ENCODE data around the gene ORC2. TPM values are rescaled to one million over a fixed set of nuclear protein-coding genes. Genes with fewer than 3 reads are reported as not detected.

The ORC2 gene
- polyA plus RNA-seq, 3 donors = 3.1 to 5.4 (median 3.9) TPM

- intact Hi-C loops (cut with micrococcal nuclease) = no loop called here
- no peaks in the 10 kb centered on the region for H3K9me3 ChIP-seq (replicated peaks in 1 of 2; ENCODE audit: control insufficient read depth in 1 of 2, insufficient read depth in 1 of 2, low read length in 2 of 2)
- peaks cover 70% of the 10 kb centered on the region in 2 donors for H3K36me3 Mint-ChIP-seq
- DNase-seq = no peak
- no peaks in the 10 kb centered on the region for H3K27me3 Mint-ChIP-seq (ENCODE audit: low read depth in 3 of 3)
- H3K79me2 ChIP-seq (ENCODE audit: insufficient read depth, low read length) = no peaks in the 10 kb centered on the region
- H3K4me3 ChIP-seq (replicated peaks in 1 of 3; ENCODE audit: low read depth in 2 of 3, low read length in 3 of 3) = no peak overlapping the region
- no peaks in the 10 kb centered on the region for H3K27me3 ChIP-seq (ENCODE audit: control insufficient read depth in 2 of 2, insufficient read depth in 2 of 2, low read length in 2 of 2)
- no peaks in the 10 kb centered on the region for H3K4me1 ChIP-seq (ENCODE audit: control insufficient read depth in 1 of 2, insufficient read depth in 2 of 2, low read length in 2 of 2)
- no peak overlapping the region for H3K27ac ChIP-seq (ENCODE audit: low read depth in 1 of 2, low read length in 2 of 2)
- H3K9me3 Mint-ChIP-seq = no peaks in the 10 kb centered on the region
- no peaks in the 10 kb centered on the region for H4K20me1 ChIP-seq (ENCODE audit: insufficient read depth, low read length)
- TF ChIP-seq CTCF (IDR thresholded peaks at IDR 0.05) = no peak
- H3K36me3 ChIP-seq (replicated peaks in 1 of 2; ENCODE audit: control insufficient read depth in 1 of 2, insufficient read depth in 2 of 2, low read length in 2 of 2) = peaks cover 74 to 90% of the 10 kb centered on the region in 2 donors
- no peak overlapping the region for H3K4me3 Mint-ChIP-seq
- no peak overlapping the region for H3K27ac Mint-ChIP-seq
- no peak overlapping the region for H3K4me2 ChIP-seq (replicated peaks; ENCODE audit: extremely low read depth, low read length, poor library complexity, severe bottlenecking)
- H3K4me1 Mint-ChIP-seq = no peaks in the 10 kb centered on the region
- H2AFZ ChIP-seq (ENCODE audit: insufficient read depth, low read depth, low read length, poor library complexity, severe bottlenecking) = no peak overlapping the region
- H3K9ac ChIP-seq (ENCODE audit: insufficient read depth, low read length, poor library complexity, severe bottlenecking) = no peak overlapping the region
These were observed 86.0 kb downstream of the ORC2 start for GRCh38 chr2:200877443-200877842.

GRCh38 chr2:200873560-200873959 lies 89.9 kb downstream of the ORC2 start:
- Histone ChIP-seq H3K27me3 (ENCODE audit: control insufficient read depth in 2 of 2, insufficient read depth in 2 of 2, low read length in 2 of 2) (no peaks in the 10 kb centered on the region), H3K4me3 (replicated peaks in 1 of 3; ENCODE audit: low read depth in 2 of 3, low read length in 3 of 3) (no peak overlapping the region), H3K79me2 (ENCODE audit: insufficient read depth, low read length) (no peaks in the 10 kb centered on the region), H3K36me3 (replicated peaks in 1 of 2; ENCODE audit: control insufficient read depth in 1 of 2, insufficient read depth in 2 of 2, low read length in 2 of 2) (peaks cover 48 to 63% of the 10 kb centered on the region in 2 donors), H3K9ac (ENCODE audit: insufficient read depth, low read length, poor library complexity, severe bottlenecking) (no peak overlapping the region), H3K27ac (ENCODE audit: low read depth in 1 of 2, low read length in 2 of 2) (no peak overlapping the region), H3K9me3 (replicated peaks in 1 of 2; ENCODE audit: control insufficient read depth in 1 of 2, insufficient read depth in 1 of 2, low read length in 2 of 2) (no peaks in the 10 kb centered on the region), H4K20me1 (ENCODE audit: insufficient read depth, low read length) (no peaks in the 10 kb centered on the region), H3K4me1 (ENCODE audit: control insufficient read depth in 1 of 2, insufficient read depth in 2 of 2, low read length in 2 of 2) (no peaks in the 10 kb centered on the region), H3K4me2 (replicated peaks; ENCODE audit: extremely low read depth, low read length, poor library complexity, severe bottlenecking) (no peak overlapping the region), H2AFZ (ENCODE audit: insufficient read depth, low read depth, low read length, poor library complexity, severe bottlenecking) (no peak overlapping the region)
- DNase-seq = no peak
- no peak for TF ChIP-seq CTCF (IDR thresholded peaks at IDR 0.05)
- Mint-ChIP-seq H3K9me3 (no peaks in the 10 kb centered on the region), H3K27me3 (ENCODE audit: low read depth in 3 of 3) (no peaks in the 10 kb centered on the region), H3K4me1 (peaks cover 8% of the 10 kb centered on the region), H3K4me3 (no peak overlapping the region), H3K27ac (peak overlapping the region in 2 of 7 donors; percentile 21 to 30), H3K36me3 (peaks cover 38 to 44% of the 10 kb centered on the region in 2 donors)
- intact Hi-C loops (cut with micrococcal nuclease) = no loop called here
- WGBS (ENCODE audit: insufficient coverage) = 100% methylated on average over 3 of the region's 6 CpGs
